NCI-H128 (cell line): ENCODE data around the gene SNX14.

Source experiments
- DNase-seq: peaks from one replicate; lab custom pipeline; 2025; ENCODE audit not compliant: unreplicated experiment; lab: John Stamatoyannopoulos, UW

Gene SNX14

DNA sequence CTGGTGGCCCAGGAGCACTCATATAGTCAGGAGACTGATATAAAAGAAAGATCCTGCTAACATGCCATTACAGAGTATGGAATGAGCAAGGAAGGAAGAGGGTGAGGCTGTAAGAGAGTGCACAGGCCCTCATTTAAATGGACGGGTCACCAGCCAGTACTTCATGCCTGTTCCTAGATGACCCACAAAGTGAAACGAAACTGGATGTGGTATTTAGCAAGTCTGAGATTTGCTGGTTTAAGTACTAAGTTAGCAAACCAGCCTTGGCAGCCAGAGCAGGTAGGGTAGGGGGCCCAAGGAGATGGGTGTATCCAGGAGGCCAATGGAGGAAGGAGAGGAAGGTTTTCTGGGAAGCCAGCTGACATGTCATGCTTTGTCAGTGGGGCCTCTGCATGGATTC is 127.9 kb downstream of the SNX14 start:
- no peak for DNase-seq

DNA sequence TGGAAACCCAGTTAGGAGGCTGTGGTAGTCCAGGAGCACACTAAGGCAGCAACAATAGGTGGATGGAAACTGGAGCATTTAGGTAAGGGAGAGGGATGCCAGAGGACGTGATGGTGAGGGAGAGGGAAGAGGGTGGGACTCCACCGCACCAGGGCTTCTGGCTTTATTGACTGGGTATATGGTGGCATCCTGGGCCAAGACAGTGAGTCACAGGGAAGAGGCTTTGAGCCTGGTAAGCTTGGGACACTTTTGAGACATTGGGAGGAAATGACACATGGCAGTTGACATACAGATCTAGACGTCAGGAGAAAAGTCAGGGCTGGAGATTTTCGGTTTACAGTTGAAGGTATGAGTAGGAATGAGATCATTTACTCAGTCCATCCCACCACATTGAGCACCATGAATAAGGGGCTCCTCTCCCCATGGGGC is 128.9 kb downstream of the SNX14 start:
- no peak for DNase-seq

DNA sequence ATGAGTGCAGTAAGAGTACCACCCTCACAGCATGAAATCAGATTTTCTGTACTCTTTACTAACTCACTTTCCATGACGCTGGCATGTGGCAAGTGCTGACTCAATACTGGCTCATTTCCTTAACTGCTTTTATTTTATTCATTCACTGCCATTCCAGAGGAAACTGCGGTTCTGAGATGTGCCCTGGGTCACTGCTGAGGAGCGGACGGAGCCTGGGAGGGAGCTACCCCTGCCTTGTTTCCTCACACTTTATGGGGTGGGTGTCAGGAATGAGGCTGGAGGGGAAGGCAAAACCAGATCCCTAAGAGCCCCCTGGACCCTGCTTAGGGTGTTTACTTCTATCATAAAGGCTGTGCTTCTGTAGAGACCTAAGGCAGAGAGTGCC is 129.4 kb downstream of the SNX14 start:
- DNase-seq: no peak

DNA sequence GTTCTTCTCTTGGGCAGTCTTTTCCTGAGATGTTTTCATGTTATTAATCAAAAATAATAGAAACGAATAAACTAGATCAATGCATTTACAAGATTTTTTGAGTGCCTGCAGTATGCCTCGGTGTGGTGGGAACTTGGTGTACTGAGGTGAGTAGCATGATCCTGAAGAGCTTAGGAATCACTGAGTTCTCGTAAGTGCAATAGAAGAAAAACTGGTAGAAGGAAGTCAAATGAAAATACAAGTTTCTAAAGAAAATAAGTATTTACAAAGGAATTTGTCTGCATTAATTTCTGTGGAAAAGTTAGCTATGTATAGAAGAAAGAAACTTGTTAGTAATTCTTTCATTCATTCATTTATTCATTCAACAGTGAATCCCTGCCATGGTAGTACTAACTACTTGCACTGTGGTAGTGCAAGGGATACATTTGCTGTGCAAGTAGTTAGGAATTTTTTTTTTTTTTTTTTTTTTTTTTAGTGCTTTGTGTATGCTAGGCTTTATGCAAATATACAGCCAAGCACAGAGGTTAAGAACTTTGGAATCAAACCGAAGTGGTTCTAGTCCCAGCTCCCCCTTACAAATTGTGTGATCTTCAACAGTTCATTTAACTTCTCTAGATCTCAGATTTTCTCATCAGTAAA is 129.9 kb downstream of the SNX14 start:
- no peak for DNase-seq

DNA sequence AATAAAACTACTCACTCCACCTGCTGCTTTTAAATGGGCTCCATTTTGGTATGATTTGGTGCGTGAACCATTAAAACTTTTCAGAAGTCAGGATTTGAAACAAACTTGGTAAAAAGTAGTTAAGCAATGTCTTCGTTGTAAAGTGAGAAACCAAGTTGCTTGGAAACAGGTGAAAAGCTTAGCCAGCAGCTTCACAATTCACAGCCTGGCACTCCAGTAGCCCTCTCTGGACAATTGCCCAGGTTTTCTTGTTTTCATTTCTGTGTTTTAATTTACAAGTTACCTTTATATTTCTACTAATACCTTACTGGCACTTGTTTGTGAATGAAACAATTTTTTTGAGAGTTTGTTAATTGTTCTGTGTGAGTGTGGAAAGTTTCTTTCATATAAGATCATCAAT is 131.0 kb downstream of the SNX14 start:
- DNase-seq: no peak

DNA sequence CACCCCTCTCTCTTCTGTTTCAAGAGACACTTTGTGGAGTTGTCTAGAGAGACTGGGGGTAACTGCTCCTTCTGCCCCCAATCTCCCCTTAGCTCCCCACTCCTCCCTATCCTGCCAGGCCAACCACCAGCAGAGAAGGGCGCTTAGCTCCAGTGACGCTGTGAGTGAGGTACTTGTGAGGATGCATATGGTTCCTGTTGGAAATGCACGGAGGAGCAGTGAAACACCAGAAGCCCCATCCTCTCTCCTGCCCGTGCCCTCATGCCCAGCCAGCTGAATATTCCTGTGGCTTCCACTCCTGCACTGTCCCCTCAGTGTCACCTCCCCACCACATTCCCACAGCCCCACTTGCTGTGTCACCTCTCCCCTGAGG is 131.9 kb downstream of the SNX14 start:
- DNase-seq: no peak

DNA sequence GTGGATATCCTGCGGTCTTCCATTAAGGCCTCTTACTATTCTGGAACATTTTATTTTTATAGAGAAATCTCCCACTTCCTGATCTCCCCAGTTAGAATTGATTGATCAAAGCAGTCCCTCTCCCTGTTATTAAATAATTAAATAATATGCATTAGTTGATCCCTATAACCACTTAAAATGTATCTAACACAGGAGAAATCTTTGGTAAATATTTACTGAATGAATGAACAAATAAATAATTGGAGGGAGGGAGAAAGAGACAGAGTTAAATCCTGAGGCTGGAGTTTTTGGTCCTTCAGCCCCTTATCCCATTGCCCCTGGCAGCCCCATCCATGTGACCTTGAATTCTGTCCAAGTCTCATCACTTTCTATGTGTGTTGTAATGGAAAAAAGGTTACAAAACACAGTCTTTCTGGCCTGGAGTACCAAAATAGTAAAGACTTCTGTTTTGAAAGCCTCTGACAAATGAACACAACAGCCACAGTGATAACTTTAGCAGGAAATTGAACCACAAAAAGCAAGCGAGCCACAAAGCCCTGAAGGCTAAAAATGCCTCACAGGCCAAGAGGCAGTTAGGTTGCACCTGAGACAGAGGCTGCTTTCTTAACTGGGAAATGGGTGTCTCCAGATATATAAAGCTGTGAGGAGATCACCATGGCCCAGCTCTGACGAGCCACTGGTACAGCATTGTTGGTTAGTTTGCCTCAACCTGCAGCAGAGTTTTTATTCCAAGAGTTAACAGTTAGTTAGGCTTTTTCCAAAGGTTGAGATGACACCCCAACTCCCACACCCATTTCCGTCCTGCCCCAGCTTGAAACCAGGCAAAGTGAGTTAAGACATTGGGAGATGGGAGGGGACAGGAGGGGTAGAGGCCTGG is 132.5 kb downstream of the SNX14 start:
- DNase-seq: no peak

DNA sequence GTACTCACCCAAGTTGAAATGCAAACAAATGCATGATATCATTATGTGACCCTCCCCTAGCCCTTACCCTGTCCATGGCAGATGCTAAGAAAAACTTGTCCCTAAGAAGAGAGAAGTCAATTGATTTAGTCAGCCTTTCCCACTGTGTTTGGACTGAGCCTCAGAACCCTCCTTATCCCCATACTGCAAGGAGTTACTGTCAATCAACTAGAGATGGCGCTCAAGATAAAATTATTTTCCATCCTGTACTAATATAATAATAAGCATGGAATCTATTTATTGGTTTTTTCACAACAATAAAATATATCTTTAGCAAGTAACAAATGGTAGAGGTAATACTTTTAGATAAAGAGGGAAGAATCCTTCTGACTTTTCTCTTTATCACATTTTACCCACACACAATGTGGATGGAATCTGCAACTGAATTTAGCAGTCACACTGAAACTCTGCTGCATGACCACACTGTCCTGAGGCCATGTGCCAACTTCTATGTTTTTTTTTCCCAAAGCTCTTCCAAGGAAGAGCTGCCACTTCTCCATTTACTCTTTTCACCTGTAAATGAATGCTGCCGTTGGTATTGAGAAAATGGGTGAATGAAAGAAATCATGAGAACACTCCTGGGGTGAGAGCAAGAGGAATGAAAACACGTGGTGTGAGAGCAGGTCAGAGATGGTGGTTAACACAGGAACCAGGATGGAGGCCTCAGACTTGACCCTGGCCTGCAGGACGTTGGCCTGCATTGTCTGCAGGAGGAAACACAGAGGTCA is 133.3 kb downstream of the SNX14 start:
- no peak for DNase-seq

DNA sequence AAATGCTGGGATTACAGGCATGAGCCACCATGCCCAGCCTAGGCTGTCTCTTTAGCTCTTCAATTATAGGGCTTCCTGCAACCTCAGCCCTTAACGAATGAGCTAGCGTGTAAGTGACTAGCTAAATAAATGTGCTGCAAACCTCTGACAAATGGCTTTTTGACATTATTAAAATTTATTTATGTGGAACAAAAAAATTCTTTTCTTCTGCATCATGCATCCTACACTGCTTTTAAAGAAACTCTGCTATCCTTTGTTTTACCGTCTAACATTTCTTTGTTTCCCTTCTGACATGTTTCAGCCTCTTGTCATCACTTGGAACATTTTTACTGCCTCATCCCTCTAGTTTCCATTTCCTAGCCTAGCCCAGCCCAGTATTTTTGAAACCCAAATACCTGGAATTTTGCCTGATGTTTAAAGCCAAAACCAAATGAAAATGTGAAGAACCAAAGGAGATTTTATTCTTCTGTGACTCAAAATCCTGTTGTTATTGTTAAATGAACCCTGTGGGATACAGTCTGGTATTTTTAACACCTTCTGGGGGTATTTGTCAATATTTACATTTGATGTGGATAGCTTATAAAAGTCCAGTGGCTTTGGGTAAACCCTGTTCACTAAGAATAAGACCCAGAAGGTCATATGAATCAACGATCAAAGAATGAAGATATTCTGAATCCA is 134.3 kb downstream of the SNX14 start:
- DNase-seq: no peak

DNA sequence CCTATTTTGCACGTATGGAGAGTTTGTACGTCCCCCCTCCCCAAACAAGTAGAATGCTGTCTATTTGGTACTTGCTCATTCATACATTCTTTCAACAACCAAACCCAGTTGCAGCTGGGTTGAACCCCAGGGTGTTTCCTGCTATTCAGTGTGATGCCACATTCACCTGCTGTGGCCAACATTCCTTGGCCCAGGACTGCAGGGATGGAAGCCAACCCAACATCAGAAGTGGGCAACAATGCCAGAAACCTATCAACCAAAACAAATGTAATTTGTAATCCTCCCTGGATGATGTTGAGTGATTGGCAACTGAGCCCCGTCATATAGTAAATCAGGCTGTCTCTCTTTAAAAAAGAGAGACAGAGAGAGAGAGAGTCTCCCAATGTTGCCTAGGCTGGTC is 134.9 kb downstream of the SNX14 start:
- no peak for DNase-seq

DNA sequence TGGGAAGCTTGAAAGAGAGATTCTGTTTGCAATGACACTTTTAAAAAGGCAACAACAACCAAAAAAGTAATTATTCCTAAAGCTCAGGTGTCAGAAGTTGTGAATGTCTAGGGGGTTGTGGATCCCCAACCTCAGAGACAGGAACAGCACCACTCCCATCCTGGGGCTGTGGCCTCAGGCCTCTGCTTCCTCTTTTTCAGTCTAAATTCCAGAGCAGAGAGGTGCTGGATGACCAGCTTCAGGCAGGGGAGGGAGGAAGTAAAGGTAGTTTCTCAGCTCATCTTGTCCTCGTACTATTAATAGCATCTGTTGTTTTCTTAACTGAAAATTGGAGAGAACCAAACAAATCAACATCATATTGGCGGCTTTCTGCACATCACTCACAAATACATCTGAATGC is 135.5 kb downstream of the SNX14 start:
- DNase-seq: no peak

DNA sequence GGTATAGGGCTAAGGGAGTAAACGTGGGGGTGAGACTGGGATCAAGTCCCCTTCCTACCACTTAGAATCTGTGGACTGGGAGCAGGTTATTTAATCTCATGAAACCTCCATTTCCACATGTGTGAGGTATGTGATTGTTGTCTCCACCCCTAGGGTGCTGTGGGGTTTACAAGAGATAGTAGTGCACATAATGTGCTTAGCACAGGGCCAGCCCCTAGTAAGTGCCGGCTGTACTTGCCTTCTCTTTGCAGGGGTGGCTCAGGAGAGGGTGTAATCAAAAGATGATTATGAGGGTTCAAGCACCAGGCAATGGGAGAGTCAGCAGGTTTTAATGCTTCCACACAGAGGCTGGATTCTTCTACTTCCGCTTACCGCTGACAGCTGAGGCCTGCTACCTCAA is 136.9 kb downstream of the SNX14 start:
- DNase-seq: no peak
